Measurements from ENCODE around the gene TMPO.

DNA sequence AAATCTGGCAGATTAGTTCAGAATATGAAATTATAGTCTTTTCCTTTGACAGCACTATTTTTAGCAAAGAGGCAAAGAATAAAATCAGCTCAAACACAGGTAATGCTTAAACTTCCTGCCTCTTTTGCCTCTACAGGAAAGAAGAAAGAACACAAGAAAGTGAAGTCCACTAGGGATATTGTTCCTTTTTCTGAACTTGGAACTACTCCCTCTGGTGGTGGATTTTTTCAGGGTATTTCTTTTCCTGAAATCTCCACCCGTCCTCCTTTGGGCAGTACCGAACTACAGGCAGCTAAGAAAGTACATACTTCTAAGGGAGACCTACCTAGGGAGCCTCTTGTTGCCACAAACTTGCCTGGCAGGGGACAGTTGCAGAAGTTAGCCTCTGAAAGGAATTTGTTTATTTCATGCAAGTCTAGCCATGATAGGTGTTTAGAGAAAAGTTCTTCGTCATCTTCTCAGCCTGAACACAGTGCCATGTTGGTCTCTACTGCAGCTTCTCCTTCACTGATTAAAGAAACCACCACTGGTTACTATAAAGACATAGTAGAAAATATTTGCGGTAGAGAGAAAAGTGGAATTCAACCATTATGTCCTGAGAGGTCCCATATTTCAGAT is 17.4 kb downstream of the TMPO start:
- TF ChIP-seq JUNB (IDR thresholded peaks at IDR 0.05; ENCODE audit: unreplicated experiment) (no peak), POLR2AphosphoS5 (IDR thresholded peaks at IDR 0.05; ENCODE audit: low read depth) (no peak), EZH2 (IDR thresholded peaks at IDR 0.05; ENCODE audit: low read depth, unreplicated experiment) (no peak), EZH2phosphoT487 (IDR thresholded peaks at IDR 0.05; ENCODE audit: unreplicated experiment) (no peak), ZNF114 (CRISPR knock-in tag; IDR thresholded peaks at IDR 0.05) (no peak), CREB1 (CRISPR knock-in tag; IDR thresholded peaks at IDR 0.05; ENCODE audit: low read depth) (no peak)
- TF ChIP-seq, protein P1, sequence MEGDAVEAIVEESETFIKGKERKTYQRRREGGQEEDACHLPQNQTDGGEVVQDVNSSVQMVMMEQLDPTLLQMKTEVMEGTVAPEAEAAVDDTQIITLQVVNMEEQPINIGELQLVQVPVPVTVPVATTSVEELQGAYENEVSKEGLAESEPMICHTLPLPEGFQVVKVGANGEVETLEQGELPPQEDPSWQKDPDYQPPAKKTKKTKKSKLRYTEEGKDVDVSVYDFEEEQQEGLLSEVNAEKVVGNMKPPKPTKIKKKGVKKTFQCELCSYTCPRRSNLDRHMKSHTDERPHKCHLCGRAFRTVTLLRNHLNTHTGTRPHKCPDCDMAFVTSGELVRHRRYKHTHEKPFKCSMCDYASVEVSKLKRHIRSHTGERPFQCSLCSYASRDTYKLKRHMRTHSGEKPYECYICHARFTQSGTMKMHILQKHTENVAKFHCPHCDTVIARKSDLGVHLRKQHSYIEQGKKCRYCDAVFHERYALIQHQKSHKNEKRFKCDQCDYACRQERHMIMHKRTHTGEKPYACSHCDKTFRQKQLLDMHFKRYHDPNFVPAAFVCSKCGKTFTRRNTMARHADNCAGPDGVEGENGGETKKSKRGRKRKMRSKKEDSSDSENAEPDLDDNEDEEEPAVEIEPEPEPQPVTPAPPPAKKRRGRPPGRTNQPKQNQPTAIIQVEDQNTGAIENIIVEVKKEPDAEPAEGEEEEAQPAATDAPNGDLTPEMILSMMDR (conservative IDR thresholded peaks at IDR 0.05; ENCODE audit: low read depth in 2 of 2), result peak; percentile 61 to 86
- TF ChIP-seq, protein P2, sequence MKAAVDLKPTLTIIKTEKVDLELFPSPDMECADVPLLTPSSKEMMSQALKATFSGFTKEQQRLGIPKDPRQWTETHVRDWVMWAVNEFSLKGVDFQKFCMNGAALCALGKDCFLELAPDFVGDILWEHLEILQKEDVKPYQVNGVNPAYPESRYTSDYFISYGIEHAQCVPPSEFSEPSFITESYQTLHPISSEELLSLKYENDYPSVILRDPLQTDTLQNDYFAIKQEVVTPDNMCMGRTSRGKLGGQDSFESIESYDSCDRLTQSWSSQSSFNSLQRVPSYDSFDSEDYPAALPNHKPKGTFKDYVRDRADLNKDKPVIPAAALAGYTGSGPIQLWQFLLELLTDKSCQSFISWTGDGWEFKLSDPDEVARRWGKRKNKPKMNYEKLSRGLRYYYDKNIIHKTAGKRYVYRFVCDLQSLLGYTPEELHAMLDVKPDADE (IDR thresholded peaks at IDR 0.05), result no peak
- TF ChIP-seq, protein P3, sequence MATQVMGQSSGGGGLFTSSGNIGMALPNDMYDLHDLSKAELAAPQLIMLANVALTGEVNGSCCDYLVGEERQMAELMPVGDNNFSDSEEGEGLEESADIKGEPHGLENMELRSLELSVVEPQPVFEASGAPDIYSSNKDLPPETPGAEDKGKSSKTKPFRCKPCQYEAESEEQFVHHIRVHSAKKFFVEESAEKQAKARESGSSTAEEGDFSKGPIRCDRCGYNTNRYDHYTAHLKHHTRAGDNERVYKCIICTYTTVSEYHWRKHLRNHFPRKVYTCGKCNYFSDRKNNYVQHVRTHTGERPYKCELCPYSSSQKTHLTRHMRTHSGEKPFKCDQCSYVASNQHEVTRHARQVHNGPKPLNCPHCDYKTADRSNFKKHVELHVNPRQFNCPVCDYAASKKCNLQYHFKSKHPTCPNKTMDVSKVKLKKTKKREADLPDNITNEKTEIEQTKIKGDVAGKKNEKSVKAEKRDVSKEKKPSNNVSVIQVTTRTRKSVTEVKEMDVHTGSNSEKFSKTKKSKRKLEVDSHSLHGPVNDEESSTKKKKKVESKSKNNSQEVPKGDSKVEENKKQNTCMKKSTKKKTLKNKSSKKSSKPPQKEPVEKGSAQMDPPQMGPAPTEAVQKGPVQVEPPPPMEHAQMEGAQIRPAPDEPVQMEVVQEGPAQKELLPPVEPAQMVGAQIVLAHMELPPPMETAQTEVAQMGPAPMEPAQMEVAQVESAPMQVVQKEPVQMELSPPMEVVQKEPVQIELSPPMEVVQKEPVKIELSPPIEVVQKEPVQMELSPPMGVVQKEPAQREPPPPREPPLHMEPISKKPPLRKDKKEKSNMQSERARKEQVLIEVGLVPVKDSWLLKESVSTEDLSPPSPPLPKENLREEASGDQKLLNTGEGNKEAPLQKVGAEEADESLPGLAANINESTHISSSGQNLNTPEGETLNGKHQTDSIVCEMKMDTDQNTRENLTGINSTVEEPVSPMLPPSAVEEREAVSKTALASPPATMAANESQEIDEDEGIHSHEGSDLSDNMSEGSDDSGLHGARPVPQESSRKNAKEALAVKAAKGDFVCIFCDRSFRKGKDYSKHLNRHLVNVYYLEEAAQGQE (IDR thresholded peaks at IDR 0.05; ENCODE audit: unreplicated experiment), result no peak

All from GM23338 (cell line).